Activated CD8-positive, alpha-beta memory T cell treated with anti-CD3 and anti-CD28 coated beads, Interleukin-2, amount 50 U/mL, for 24 hours (primary cell): ENCODE results near the gene CHRNA4.

Experiments
- DNase-seq: peaks from one replicate; pipeline ENCODE4 v3.0.0-alpha.2; 2020; ENCODE audit errors: extremely low read depth

CHRNA4 gene

DNA sequence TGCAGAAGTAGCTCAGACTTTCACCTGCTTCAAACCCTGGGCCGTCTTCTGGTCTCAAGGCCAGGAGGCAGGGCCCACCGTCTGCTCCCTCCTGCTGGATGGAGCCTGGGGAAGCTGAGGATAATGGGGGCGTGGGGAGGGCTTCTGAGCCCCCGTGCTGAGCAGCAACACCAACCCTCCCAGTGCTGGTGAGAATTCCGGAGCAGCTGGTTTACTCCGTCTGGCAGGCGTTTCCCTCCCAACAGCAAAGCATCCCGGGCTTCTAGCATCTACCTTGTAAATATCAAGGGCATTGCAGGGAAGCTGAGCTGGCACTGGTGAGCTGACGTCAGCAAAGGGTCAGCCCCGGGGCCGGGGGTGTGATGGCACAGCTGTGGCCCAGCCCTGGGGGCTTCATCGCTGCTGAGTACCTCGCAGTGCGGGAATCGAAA lies 16.8 kb upstream of the CHRNA4 start:
- no peak for DNase-seq

DNA sequence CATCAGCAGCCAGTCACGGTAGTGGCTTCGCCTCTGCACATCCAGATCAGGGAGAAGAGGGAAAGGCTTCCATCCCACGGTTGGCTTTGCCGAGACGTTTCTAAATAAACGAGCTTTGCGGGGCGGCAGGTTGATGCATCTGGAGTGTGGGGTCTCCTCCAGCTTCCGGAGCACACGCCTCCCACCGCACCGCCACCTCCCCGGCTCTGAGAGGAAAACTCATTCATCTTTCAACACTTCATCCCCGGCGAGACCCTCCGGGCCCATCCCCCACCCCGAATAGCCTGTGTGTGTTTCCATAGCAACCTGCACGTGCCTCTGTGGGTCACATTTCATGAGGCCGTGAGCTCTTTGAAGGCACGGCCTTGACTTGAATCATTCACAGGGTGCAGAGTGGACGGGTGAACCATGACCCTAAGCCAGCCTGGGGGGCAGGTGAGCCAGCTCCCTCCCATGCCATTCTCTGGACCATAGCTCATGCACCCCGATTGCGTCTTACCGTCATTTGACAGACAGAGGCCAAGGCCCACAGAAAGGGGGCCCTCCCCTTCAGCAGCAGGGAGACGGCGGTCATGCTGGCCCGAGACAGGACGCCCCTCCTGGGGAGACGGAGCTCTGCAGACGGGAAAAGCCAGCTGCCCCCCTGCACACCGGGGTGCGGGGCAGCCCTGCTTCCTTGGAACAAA lies 16.2 kb upstream of the CHRNA4 start:
- no peak for DNase-seq

DNA sequence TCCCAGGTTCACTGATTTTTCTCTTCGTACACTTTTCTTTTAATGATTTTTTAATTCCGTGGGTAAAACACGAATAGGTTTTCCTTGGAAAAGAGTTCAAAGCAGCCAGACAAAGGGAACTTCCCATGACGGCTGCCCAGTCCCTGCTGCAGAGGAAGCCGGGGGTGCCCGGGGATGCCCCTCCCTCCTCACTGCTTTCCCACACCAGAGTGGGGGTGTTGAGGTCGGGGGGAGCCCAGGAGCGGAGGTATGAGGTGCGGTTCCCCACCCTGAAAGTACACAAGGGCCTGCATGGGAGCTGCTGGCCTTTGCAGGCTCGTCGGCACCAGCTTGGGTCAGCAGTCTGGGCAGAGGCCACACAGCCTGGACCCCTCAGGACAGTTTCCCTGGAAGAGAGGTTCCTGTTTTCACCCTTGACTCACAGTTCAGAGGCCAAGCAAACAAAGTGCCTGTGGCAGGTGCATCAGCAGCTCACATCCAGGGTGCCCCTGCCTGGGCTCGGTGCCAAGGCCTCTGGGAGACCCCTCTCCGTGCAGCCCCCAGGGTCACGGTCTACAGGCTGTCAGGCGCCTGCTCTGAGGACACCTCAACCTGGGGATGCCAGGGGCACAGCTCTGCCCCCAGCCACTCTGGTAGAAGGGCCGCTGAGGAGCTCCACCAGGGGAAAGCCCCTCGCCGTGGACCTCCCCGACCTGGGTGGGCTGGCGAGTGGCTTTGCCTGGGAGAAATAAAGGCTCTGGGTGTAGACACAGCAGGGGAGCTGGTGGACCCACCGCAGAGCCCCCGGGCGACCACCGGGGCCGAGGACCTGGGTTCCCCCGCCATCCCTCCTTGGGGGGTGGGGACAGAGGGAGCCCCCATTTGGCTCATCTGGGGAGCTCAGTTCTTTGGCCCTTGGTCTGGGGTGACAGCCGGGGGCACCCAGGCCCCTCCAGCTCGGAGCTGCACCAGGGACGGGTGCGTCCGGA lies 15.4 kb upstream of the CHRNA4 start:
- DNase-seq = no peak

DNA sequence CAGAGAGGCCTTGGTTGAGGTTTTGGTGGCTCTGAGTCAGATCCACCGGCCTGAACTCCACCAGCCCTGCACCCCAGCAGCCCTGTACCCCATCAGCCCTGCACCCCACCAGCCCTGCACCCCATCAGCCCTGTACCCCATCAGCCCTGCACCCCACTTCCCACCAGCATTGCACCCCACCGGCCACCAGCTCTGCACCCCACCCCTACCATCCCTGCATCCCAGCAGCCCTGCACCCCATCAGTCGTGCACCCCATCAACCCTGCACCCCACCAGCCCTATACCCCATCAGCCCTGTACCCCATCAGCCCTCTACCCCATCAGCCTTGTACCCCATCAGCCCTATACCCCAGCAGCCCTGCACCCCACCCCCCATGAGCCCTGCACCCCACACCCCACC lies 14.3 kb upstream of the CHRNA4 start:
- no peak for DNase-seq

DNA sequence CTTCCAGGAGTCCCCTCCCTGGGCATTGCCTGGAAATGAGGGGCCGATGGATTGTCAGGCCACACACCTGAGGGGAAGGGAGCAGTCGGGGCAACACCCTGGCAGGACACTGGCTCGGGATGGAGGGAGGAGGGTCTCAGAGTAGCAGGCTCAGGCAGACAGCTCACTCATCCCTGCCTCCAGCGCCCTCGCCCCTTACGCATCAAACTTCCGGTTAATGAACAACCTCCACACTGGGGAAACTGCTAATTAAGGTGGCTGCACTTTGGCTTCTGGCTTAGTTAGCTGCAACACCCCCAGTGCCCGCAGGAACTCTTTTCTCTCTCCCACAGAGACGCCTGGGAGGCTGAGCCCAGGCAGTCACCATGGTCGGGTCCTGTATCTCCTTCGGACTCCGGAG lies 13.4 kb upstream of the CHRNA4 start:
- no peak for DNase-seq

DNA sequence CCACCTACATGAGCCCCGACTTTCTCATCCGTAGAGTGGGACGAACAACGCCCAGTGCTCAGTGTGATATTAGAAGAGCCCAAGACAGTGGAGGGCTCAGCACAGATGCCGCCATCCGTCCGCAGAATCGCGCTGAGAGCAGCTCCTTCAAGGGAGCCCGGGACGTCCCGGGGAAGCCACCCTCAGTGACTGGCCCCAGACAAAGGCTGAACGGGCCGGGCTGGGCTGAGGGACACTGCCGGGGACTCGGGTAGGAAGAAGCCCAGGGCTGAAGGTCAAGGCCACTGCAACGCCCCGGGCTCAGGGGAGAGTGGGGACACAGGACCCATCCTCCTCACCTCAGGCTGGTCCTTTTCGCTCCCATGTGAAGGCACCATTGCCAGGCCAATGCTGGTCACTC lies 12.8 kb upstream of the CHRNA4 start:
- DNase-seq = no peak

DNA sequence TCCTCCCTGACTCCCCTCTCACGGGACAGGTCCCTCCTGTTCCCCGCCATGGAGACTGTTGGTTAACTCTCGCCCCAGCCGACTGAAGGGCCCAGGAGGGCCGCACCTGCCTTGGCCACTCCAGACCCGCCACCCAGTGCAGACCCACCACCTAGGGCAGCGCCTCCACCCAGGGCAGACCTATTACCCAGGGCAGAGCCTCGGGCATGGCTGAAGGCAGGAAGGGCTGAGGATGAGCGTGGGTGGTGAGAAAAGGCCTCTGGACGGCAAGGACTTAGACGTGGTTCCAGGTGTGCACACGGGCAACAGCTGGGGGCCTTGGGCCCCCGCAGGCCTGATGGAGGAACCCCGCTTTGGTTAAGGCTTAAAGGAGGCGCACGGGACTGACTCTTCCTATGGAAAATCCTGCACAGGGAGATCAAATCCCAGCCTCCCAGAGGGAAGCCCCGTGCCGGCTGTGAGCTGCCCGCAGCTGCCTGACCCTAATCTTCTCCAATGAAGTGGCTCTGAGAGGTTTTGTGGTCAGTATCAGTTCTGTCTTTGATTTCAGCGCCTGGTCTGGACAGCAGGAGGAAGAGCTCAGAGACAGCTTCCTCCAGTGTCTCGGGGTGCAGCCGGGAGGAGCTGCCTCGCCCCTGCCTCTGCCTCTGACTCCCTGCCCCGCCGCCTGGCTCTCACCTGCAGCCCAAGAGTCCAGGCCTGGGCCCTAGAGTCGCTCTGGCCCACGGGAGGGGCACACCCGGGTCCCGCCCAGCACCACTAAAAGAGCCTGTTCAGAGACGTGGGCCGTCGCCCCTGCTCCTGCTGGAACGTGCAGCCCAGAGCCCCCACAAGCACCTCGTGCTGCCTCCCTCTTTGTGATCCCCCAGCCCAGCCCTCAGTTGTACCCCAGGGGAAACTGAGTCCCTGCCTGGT lies 12.1 kb upstream of the CHRNA4 start:
- DNase-seq = no peak

DNA sequence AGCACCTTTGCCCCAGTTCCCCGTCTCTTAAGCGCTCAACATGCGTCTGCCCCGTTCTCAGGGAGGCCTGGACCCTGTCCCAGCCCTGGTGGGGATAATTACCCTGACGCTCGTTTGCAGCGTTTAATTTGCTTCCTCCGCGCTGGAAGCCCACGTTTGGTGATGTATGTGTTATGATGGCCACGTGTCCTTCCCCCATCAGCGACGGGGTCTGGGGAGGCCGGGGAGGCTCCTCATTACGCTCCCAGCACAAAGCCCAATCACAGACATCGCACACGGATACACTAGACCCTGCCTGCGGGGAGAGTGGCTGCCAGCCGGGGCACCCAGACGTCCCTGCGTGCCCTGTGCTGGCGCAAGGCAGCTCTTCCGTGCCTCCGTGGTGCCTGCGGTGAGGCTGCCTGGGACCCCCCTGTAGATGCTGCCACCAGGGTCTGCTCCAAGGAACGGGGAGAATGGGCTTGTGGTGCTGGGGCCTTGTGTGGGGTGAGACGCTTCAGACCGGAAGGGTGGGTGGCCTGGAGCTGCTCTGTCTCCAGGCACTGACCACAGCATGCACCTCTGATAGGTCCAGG lies 10.2 kb upstream of the CHRNA4 start:
- no peak for DNase-seq

DNA sequence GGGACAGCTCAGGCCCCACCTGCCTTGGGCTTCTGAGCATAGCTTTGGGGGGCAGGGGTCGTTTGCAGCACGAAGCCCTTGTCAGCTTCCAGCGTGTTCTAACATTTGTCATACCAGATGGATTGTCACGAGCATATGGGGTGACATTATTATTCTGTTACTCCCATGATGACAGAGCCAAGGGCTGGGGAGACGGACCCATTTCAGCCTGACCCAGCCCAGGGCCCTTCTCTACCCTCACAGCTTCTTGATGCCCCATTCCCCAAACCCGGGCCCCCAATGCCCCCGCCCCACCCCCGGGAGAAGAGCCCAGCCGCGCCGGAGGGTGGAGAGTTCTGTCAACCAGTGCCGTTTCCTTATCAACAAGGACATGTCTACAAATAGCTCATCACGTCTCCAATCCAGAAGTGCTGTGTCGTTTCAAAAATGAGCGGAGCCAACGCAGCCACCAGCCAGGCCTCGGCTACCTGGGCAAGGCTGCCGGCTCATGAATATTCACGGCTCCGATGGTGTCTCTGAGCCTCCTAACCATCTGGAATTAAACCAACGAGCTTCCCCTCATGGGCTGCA lies 9.6 kb upstream of the CHRNA4 start:
- no peak for DNase-seq

DNA sequence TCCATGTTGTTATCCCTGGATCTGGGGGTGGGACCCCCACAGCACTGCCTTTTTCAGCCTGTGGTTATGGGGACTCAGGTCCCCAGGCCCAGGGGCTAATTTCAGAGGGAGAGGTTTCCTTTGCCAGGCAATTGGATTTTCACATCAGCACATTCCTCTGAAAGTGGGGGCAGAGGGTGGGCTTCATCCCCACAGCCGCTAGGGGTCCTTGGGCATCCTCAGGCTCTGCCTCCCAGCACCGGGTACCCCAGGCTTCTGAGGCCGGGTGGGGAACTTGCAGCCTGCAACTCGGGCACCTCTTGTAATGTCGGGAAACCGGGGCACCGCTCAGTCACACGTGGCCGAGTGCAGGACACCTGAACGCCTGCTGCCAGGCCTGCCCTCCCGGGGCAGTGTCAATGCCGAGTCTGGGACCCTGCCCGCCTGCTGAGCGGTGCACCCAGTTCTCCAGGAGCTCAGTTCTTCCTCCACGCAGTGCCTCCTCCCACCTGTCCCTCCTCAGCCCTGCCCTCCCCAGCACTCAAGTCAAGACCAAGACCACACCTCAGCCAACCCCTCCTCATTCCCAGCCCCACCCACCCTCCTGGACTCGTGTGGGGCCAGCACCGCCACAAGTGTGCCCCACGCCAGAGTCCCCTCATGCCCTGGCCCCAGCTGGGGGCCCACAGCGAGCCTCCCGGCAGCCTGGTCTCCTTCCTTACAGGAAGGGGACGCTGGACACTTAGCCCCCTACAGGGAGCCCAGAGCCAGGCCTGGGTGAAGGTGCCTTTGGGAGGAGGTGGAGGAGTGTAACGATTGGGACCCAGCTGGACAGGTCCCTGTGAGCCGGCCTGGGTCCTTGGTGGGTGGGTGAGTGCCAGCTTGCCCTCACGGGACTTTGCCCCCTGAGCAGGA lies 8.8 kb upstream of the CHRNA4 start:
- DNase-seq = no peak

DNA sequence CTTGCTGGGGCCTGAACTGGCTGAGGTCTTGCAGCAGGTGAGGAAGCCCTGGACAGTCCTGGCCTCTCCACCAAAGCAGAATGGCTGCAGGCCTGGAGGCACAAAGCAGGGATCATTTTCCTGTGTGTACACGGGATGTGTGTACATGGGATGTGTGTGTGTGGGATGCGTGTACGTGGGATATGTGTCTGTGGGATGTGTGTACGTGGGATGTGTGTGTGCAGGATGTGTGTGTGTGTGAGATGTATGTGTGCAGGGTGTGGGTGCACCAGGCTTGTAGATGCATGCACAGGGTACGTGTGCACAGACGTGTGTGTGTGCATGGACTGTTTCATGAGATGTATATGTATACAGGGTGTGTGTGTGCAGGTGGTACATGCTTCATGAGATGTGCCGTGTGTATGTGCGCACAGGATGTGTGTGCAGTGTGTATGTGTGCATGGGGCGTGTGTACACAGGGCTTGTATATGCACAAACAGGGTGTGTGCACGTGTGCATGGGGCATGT lies 7.9 kb upstream of the CHRNA4 start:
- no peak for DNase-seq

DNA sequence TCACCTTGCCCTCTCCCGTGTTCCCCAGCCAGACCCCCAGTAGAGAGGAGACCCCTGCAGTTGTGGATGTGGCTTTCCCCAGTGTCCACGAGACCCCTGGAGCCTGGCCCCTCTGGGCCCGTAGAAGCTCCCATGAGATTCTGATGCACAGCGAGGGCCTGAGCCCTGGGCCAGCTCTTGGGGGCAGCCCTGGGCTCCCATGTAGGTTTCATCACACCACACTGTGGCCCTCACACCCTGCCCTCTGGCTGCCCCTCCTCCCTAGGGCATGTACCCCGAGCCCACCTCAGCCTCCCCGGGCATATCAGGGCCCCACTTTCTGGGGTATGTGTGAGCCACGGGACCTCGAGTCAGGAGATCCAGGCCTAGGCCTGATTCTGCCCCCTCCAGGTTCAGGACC lies 7.0 kb upstream of the CHRNA4 start:
- no peak for DNase-seq

DNA sequence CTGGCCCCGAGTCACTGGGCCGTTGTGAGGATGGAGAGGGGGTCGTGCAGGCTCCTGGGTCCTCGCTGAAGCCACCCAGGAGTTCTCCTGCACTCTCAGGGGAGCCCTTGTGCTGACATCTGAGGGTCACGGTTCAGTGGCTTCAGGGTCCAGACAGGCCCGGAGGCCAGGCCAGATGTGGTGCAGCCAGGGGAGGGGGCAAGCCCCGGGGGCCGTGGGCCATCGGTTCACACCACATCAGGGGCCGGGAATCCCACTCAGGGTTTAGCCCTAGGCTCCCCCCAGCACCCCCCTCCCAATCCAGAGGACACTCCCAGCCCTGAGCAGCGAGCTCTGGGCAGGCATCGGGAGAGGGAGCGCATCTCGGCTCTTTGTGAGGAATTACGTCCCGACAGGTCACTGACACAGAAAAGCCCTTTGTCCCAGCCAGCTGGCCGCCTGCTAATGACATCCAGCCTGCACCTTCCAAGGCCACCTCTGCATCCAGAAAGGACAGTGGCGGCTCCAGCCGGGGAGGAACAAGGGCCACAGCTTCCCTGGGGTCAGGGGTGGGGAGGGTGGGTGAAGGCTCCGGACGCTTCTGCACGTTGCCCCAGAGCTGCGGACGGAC lies 6.4 kb upstream of the CHRNA4 start:
- DNase-seq = no peak

DNA sequence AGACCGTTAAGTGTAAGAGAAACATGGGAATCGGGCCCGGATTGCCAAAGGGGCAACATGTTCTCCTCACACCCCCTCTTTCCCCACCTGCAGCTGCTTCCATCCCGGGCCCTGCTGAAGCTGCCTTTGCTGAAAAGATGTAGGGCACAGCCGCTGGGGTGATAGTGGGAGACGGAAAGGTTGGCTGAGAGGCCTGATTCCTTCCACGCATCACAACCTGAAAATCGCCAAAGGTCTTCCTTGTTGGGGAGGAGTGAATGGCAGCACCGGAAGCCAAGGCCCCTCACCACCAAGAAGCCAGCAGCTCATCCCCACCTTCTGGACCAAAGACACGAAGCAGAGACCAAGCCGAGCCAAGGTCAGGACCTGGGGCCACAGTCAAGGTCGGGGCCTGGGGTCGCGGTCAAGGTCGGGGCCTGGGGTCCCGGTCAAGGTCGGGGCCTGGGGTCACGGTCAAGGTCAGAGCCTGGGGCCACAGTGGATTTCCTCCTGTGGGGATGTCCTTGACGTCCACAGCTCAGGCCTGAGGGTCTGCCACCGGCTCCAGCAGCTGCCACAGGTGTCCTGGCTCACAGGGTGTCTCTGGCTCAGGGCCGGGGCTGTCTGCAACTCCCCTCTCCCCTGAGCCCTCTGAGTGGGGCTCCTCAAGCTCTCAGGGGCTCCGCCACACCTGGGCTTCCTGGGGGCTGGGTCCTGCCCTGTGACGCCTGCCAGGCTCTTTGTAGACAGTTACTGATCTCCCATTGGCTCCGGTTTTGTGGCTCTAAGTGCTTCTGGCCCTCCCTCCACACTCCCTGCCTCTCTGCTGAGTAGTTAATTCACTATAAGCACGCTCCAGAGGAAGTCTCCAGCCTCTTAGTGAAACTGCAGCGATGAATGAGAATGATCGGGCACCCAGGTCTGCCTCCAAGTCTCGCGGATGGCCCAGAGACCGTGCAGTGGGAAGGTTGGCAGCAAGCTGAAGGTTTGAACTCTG lies 5.5 kb upstream of the CHRNA4 start:
- no peak for DNase-seq

DNA sequence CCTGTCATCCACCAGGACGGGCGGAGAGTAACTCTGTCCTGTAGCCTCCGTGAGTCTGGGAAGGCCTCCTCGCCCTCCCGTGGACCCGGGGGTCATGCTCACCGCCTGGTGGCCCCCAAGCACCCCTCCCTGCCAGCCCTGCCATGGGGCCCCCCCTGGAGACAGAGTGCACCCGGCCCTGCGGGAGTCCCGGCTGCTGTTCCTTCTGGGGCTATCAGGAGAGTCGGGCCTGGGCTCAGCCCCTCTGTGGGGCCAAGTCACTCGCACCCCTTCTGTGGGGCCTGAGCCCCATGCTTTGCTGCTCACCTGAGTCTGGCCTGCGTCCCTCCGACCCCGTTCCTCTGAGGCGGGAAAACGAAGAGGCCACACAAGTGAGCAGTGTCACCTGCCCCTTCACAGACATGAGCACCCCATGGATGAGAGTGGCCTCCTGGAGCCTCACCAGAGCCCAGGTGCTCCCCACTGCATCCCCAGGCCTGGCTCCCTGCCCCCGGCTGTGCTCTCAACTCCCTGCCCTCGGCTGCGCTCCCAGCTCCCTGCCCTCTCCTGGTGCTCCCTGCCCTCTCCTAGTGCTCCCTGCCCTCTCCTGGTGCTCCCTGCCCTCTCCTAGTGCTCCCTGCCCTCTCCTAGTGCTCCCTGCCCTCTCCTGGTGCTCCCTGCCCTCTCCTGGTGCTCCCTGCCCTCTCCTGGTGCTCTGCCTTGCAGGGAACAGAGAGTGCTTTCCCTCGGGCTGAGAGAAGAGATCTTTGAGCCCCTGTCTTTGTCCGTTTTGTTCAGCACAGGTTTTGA lies 4.6 kb upstream of the CHRNA4 start:
- no peak for DNase-seq

DNA sequence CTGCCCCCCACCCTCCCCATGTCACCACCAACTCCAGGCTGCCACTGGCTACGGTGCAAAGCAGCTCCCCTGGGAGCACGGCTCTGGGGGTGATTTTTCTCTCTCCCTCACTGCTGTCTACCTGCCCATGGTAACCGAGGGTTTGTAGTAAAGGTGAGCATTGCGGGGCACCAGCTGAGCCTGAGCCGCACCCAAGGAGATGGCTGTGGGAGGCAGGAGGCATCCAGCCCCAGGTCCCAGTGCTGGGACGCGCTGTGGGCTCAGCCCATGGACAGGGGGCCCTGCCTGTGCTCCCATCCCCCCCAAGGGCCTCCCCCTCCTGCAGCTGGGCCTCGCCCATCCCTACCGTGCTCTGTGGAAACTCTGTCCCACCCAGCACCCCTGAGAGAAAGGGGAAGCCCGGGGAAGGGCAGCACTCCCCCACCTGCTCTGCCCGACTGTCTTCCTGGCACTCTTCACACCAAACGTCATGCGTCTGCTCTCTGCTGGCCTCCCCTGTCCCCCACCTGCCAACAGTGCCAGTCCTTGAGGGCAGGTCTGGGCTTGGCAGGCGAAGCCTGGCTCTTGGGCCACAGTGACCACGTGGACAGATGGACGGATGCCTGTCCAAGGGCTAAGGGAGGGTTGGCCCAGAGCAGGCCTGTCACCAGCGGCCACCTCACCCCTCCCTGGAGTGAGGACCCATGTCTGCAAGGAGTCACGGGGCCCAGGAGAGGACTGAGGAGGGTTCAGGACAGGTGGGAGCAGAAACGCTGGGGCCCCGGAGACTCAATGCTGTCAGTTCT lies 3.8 kb upstream of the CHRNA4 start:
- no peak for DNase-seq
